GM23338 (cell line): Measurements from ENCODE around the gene SBSN. TPM values are rescaled to one million over a fixed set of nuclear protein-coding genes. Genes with fewer than 3 reads are reported as not detected.

Experiments used
- ATAC-seq: fragments of 200-7000 bp; cut with Tn5 transposase; 3 replicates; pipeline ENCODE4 v1.9.1; 2020
- DNase-seq: peaks from one replicate; pipeline ENCODE4 v3.0.0-alpha.2; 2015; ENCODE audit warnings: low spot score
- H2AFZ ChIP-seq: fragments of 200-600 bp; sonication (generic); 2 replicates; pipeline ENCODE4 v1.8.0; 2016; ENCODE audit warnings: antibody characterized with exemption, mild to moderate bottlenecking, moderate library complexity
- H3F3A ChIP-seq: fragments of 200-600 bp; sonication (generic); replicated peaks from 2 replicates; pipeline ENCODE4 v1.8.0; 2017; ENCODE audit warnings: antibody characterized with exemption, mixed run types, low read depth
- H3K27ac ChIP-seq: fragments of 200-600 bp; sonication (generic); 2 replicates; pipeline ENCODE4 v1.6.1; 2016; ENCODE audit warnings: low read depth
- H3K27me3 ChIP-seq: fragments of 200-600 bp; sonication (generic); 2 replicates; pipeline ENCODE4 v1.8.0; 2016; ENCODE audit warnings: mild to moderate bottlenecking, mixed run types, moderate library complexity; ENCODE audit not compliant: insufficient read depth
- H3K36me3 ChIP-seq: fragments of 200-600 bp; sonication (generic); 2 replicates; pipeline ENCODE4 v1.8.0; 2016; ENCODE audit warnings: mild to moderate bottlenecking; ENCODE audit not compliant: insufficient read depth
- H3K4me1 ChIP-seq: fragments of 200-600 bp; sonication (generic); 2 replicates; pipeline ENCODE4 v1.8.0; 2016; ENCODE audit warnings: mild to moderate bottlenecking, moderate library complexity; ENCODE audit not compliant: insufficient read depth
- H3K4me2 ChIP-seq: fragments of 200-600 bp; sonication (generic); 2 replicates; pipeline ENCODE4 v1.7.1; 2017; ENCODE audit warnings: mixed run types
- H3K4me3 ChIP-seq: fragments of 200-600 bp; sonication (generic); 2 replicates; pipeline ENCODE4 v1.6.1; 2016; ENCODE audit warnings: mixed run types
- H3K79me2 ChIP-seq: fragments of 200-600 bp; sonication (generic); replicated peaks from 2 replicates; pipeline ENCODE4 v1.8.0; 2017; ENCODE audit warnings: mild to moderate bottlenecking; ENCODE audit not compliant: insufficient read depth
- H3K9me2 ChIP-seq: fragments of 200-600 bp; sonication (generic); 2 replicates; pipeline ENCODE4 v1.8.0; 2017; ENCODE audit not compliant: insufficient read depth
- H4K20me1 ChIP-seq: fragments of 200-600 bp; sonication (generic); replicated peaks from 2 replicates; pipeline ENCODE4 v1.8.0; 2017; ENCODE audit warnings: mild to moderate bottlenecking; ENCODE audit not compliant: insufficient read depth
- H3K27ac Mint-ChIP-seq: 2 replicates; pipeline ENCODE4 v1.8.0; 2020; ENCODE audit warnings: inconsistent platforms, mild to moderate bottlenecking, moderate library complexity, mixed read lengths
- H3K27me3 Mint-ChIP-seq: 3 replicates; pipeline ENCODE4 v1.8.0; 2022; ENCODE audit warnings: low read depth, mild to moderate bottlenecking, moderate library complexity, mixed read lengths, inconsistent platforms; ENCODE audit not compliant: insufficient read depth, poor library complexity
- H3K36me3 Mint-ChIP-seq: 3 replicates; pipeline ENCODE4 v1.8.0; 2021; ENCODE audit warnings: low read depth, mild to moderate bottlenecking, inconsistent platforms, moderate library complexity, mixed read lengths
- H3K4me1 Mint-ChIP-seq: 3 replicates; pipeline ENCODE4 v1.8.0; 2020; ENCODE audit warnings: mild to moderate bottlenecking, inconsistent platforms, mixed read lengths
- H3K4me3 Mint-ChIP-seq: 3 replicates; pipeline ENCODE4 v1.8.0; 2021; ENCODE audit warnings: moderate library complexity, mild to moderate bottlenecking, inconsistent platforms, mixed read lengths
- H3K9me3 Mint-ChIP-seq: 3 replicates; pipeline ENCODE4 v1.8.0; 2020; ENCODE audit warnings: moderate library complexity, mild to moderate bottlenecking, inconsistent platforms, mixed read lengths
- CREB1 ChIP-seq: fragments of 250-450 bp; sonication (Bioruptor Pico); IDR thresholded peaks from 2 replicates; pipeline ENCODE4 v1.5.0; 2020; ENCODE audit warnings: low read depth, mild to moderate bottlenecking, moderate library complexity
- CTCF ChIP-seq, 2 experiments: fragments of 200-600 bp in 1 of 2; sonication (generic) in 1 of 2; conservative IDR thresholded peaks; 2 replicates each; pipeline versions ENCODE4 v1.5.1 to v1.6.1; 2016 to 2017; ENCODE audit warnings: antibody characterized with exemption in 2 of 2, low read depth in 2 of 2, mild to moderate bottlenecking in 2 of 2, moderate library complexity in 1 of 2
- ETS1 ChIP-seq: IDR thresholded peaks from 2 replicates; pipeline ENCODE4 v1.6.1; 2016; ENCODE audit warnings: antibody characterized with exemption
- EZH2 ChIP-seq: fragments of 200-600 bp; sonication (generic); IDR thresholded peaks from one replicate; pipeline ENCODE4 v1.8.0; 2017; ENCODE audit warnings: antibody characterized with exemption, mild to moderate bottlenecking, low read depth; ENCODE audit not compliant: unreplicated experiment
- EZH2phosphoT487 ChIP-seq: fragments of 200-600 bp; sonication (generic); IDR thresholded peaks from one replicate; pipeline ENCODE4 v1.8.1; 2018; ENCODE audit warnings: antibody characterized with exemption; ENCODE audit not compliant: unreplicated experiment
- JUNB ChIP-seq: IDR thresholded peaks from one replicate; pipeline ENCODE4 v1.6.1; 2016; ENCODE audit warnings: antibody characterized with exemption; ENCODE audit not compliant: unreplicated experiment
- POLR2AphosphoS5 ChIP-seq: IDR thresholded peaks from 2 replicates; pipeline ENCODE4 v1.6.1; 2016; ENCODE audit warnings: antibody characterized with exemption, low read depth
- ZNF331 ChIP-seq: fragments of 250-450 bp; sonication (Bioruptor Pico); IDR thresholded peaks from 2 replicates; pipeline ENCODE4 v1.5.0; 2020; ENCODE audit warnings: low read depth, mild to moderate bottlenecking, moderate library complexity
- ZNF462 ChIP-seq: fragments of 250-450 bp; sonication (Bioruptor Pico); IDR thresholded peaks from 2 replicates; pipeline ENCODE4 v1.5.0; 2020; ENCODE audit warnings: mild to moderate bottlenecking, moderate library complexity
- polyA plus RNA-seq: library from polyadenylated mRNA; unstranded; fragments of >200 nt; fragmentation: Nextera tagmentation; extraction: Ambion mirVana; gene quantifications from 2 replicates; pipeline ENCODE4 v1.2.1, GENCODE V29; 2016
- total RNA-seq: library from RNA; depleted of rRNA; stranded (reverse); fragments of >200 nt; shearing (Covaris generic); gene quantifications from 2 replicates; pipeline ENCODE4 v1.2.3, GENCODE V29; 2014

SBSN gene
- total and polyA plus RNA-seq, 2 experiments from 2014 or later = 0.39 TPM; not detected in 1

DNA sequence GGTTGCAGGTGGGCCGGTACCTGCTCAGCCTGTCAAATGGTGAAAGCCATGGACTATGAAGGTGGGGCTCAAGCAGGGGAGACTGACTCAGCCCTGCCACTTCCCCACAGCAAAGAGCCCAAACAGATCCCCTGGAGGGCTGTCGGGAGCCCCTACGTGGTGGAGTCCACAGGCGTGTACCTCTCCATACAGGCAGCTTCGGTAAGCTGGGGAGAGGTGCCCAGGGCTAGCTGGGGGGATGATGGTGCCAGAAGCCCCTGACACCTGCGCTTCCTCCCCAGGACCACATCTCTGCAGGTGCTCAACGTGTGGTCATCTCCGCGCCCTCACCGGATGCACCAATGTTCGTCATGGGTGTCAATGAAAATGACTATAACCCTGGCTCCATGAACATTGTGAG lies 14.1 kb upstream of the SBSN start:
- H3K4me3 ChIP-seq = no peak overlapping the region
- H3K27ac ChIP-seq = no peak overlapping the region
- H3K9me2 ChIP-seq = no peaks in the 10 kb centered on the region
- H3K4me1 ChIP-seq = peaks cover 15% of the 10 kb centered on the region
- TF ChIP-seq CREB1 = no peak
- no peak for TF ChIP-seq POLR2AphosphoS5
- no peak for TF ChIP-seq JUNB
- TF ChIP-seq EZH2 = no peak
- TF ChIP-seq CTCF (conservative IDR thresholded peaks at IDR 0.05; ENCODE audit: low read depth in 2 of 2) = no peak
- TF ChIP-seq ZNF462 = no peak
- no peak for TF ChIP-seq ZNF331 (CRISPR knock-in tag)
- TF ChIP-seq EZH2phosphoT487 = no peak
- TF ChIP-seq ETS1 = no peak
- 0 out of 2 replicates have a peak, but pooled peaks cover 4% of the 10 kb centered on the region for H3F3A ChIP-seq
- no peak overlapping the region for H3K4me2 ChIP-seq
- H3K27me3 ChIP-seq = no peaks in the 10 kb centered on the region
- H2AFZ ChIP-seq = no peak overlapping the region
- peaks cover 7% of the 10 kb centered on the region; the same call in 1 of the 2 replicates for H3K36me3 ChIP-seq
- Mint-ChIP-seq H3K27ac (no peak overlapping the region), H3K36me3 (peaks cover 47% of the 10 kb centered on the region), H3K4me1 (peaks cover 35% of the 10 kb centered on the region), H3K27me3 (peaks cover 7% of the 10 kb centered on the region), H3K9me3 (no peaks in the 10 kb centered on the region), H3K4me3 (no peak overlapping the region)
- no peak for DNase-seq
- ATAC-seq = no peak
- peaks cover 27% of the 10 kb centered on the region for H3K79me2 ChIP-seq
- no peaks in the 10 kb centered on the region; the same call in 1 of the 2 replicates for H4K20me1 ChIP-seq
